Kidney (tissue), 14 donors: Measurements from ENCODE around the gene ESYT3. TPM values are rescaled to one million over a fixed set of nuclear protein-coding genes. Genes with fewer than 3 reads are reported as not detected.

Experiments used
- DNase-seq, 5 donors: peaks; one replicate each; pipeline ENCODE4 v3.0.0-alpha.2; 2013 to 2020
- FAIRE-seq: peaks from 2 replicates; lab custom pipeline; 2012; peaks lifted over from hg19 to GRCh38; lab: Jason Lieb, UNC
- H3K27ac ChIP-seq, 2 donors: one replicate each; pipeline ENCODE4 v1.7.0; 2013; ENCODE audit warnings: low read depth in 2 of 2, low read length in 2 of 2, inconsistent platforms in 1 of 2
- H3K27me3 ChIP-seq: one replicate; pipeline ENCODE4 v1.7.1; 2013; ENCODE audit warnings: low read length, inconsistent platforms; ENCODE audit not compliant: control insufficient read depth, insufficient read depth
- H3K36me3 ChIP-seq, 3 donors: one replicate each; pipeline versions ENCODE4 v1.7.0 to v1.7.1; 2013; ENCODE audit warnings: low read length in 3 of 3, control low read depth in 1 of 3, inconsistent platforms in 1 of 3; ENCODE audit not compliant: insufficient read depth in 3 of 3, control insufficient read depth in 2 of 3
- H3K4me1 ChIP-seq, 3 donors: one replicate each; pipeline versions ENCODE4 v1.7.0 to v1.7.1; 2013; ENCODE audit warnings: low read length in 3 of 3, inconsistent platforms in 1 of 3, low read depth in 1 of 3; ENCODE audit not compliant: control insufficient read depth in 2 of 3, insufficient read depth in 2 of 3
- H3K4me3 ChIP-seq, 3 donors: one replicate each; pipeline versions ENCODE4 v1.7.0 to v1.8.1; 2013; ENCODE audit warnings: low read length in 3 of 3, control low read depth in 1 of 3, inconsistent platforms in 1 of 3
- H3K9ac ChIP-seq, 3 donors: one replicate each; pipeline versions ENCODE4 v1.7.0 to v1.7.1; 2013; ENCODE audit warnings: low read length in 3 of 3, control low read depth in 1 of 3, inconsistent platforms in 1 of 3
- H3K9me3 ChIP-seq, 3 donors: one replicate each; pipeline versions ENCODE4 v1.7.0 to v1.7.1; 2013; ENCODE audit warnings: low read length in 3 of 3, control low read depth in 1 of 3, inconsistent platforms in 1 of 3; ENCODE audit not compliant: control insufficient read depth in 2 of 3, insufficient read depth in 1 of 3
- CTCF ChIP-seq: IDR thresholded peaks from 3 replicates; pipeline ENCODE4 v1.5.1; 2012; ENCODE audit warnings: mild to moderate bottlenecking, moderate library complexity, borderline replicate concordance; ENCODE audit not compliant: insufficient read depth; ENCODE audit errors: extremely low read depth
- intact Hi-C: fragments of 100-400 bp; cut with DNase I; formaldehyde crosslinking; loops from one replicate; pipeline ENCODE4 v1.11.1; 2022
- polyA plus RNA-seq: library from polyadenylated mRNA; stranded (reverse); fragments of 350-450 nt; fragmentation: Illumina TruSeq; extraction: RNeasy Lipid Tissue Mini Kit (QIAGEN cat#74804); gene quantifications from one replicate; pipeline ENCODE4 v1.2.3, GENCODE V29; 2014; ENCODE audit warnings: low read depth, low replicate concordance; ENCODE audit not compliant: insufficient read depth
- total RNA-seq: library from RNA; stranded (reverse); fragmentation: NEBNext Ultra II Directional; extraction: Animal tissue kit (Norgen Biotek cat#: 25700); gene quantifications from one replicate; pipeline ENCODE4 v1.2.1, GENCODE V29; 2021
- donor health status: control.
- donor health status: control.
- donor health status: control.
- donor health status: control.
- donor health status: control.
- donor health status: DM: yes; HTN: yes; CAD: no.
- donor health status: Normal renal cell carcinoma (clear cell type).

The ESYT3 gene
- total and polyA plus RNA-seq, 2 donors from 2014 or later = 1.5 to 5.3 TPM

GRCh38 chr3:138405486-138405885 is 28.9 kb upstream of the ESYT3 start:
- FAIRE-seq = no peak
- Histone ChIP-seq H3K9ac (no peak overlapping the region), H3K27ac (no peak overlapping the region), H3K27me3 (no peaks in the 10 kb centered on the region), H3K9me3 (no peaks in the 10 kb centered on the region), H3K36me3 (peaks cover 0 to 8% (median 6%) of the 10 kb centered on the region in 3 donors), H3K4me1 (no peaks in the 10 kb centered on the region), H3K4me3 (no peak overlapping the region)
- intact Hi-C loops = no loop called here
- no peak for TF ChIP-seq CTCF
- DNase-seq = no peak

GRCh38 chr3:138406606-138407005 is 27.8 kb upstream of the ESYT3 start:
- Histone ChIP-seq H3K27ac (no peak overlapping the region), H3K27me3 (no peaks in the 10 kb centered on the region), H3K4me3 (no peak overlapping the region), H3K9ac (no peak overlapping the region), H3K36me3 (peaks cover 0 to 8% (median 6%) of the 10 kb centered on the region in 3 donors), H3K4me1 (no peaks in the 10 kb centered on the region), H3K9me3 (no peaks in the 10 kb centered on the region)
- intact Hi-C loops = no loop called here
- TF ChIP-seq CTCF = no peak
- FAIRE-seq = no peak
- no peak for DNase-seq

- Histone ChIP-seq H3K4me1 (no peaks in the 10 kb centered on the region), H3K36me3 (peaks cover 0 to 8% (median 6%) of the 10 kb centered on the region in 3 donors), H3K9me3 (no peaks in the 10 kb centered on the region), H3K9ac (no peak overlapping the region), H3K27me3 (no peaks in the 10 kb centered on the region), H3K27ac (no peak overlapping the region), H3K4me3 (no peak overlapping the region)
- intact Hi-C loops = no loop called here
- no peak for DNase-seq
- TF ChIP-seq CTCF = no peak
- no peak for FAIRE-seq
Measured at GRCh38 chr3:138407236-138407907, 27.0 kb upstream of the ESYT3 start.
